ENCODE measurements around the gene SCAPER.

DNA sequence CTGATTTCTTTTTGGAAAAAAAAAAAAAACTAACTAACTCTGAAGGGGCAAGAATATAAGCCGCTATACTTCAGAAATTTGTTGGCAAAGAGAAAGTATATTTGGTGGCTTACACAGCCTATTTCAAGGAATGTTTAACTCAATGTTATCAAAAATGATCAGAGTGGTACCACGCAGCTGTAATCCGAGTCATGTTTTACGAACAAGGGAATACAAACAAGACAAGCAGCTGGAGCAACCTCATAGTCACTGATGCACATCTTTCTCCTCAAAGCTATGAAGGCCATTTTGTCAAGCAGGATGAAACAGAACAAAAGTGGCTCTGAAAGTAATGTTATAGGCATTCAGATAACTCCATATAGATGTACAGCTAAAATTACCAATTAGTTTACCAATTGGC is 81.2 kb downstream of the SCAPER start:
- TF ChIP-seq, protein P1, sequence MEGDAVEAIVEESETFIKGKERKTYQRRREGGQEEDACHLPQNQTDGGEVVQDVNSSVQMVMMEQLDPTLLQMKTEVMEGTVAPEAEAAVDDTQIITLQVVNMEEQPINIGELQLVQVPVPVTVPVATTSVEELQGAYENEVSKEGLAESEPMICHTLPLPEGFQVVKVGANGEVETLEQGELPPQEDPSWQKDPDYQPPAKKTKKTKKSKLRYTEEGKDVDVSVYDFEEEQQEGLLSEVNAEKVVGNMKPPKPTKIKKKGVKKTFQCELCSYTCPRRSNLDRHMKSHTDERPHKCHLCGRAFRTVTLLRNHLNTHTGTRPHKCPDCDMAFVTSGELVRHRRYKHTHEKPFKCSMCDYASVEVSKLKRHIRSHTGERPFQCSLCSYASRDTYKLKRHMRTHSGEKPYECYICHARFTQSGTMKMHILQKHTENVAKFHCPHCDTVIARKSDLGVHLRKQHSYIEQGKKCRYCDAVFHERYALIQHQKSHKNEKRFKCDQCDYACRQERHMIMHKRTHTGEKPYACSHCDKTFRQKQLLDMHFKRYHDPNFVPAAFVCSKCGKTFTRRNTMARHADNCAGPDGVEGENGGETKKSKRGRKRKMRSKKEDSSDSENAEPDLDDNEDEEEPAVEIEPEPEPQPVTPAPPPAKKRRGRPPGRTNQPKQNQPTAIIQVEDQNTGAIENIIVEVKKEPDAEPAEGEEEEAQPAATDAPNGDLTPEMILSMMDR (IDR thresholded peaks at IDR 0.05), result no peak
- TF ChIP-seq EZH2 (IDR thresholded peaks at IDR 0.05; ENCODE audit: borderline replicate concordance, insufficient read depth, low read depth, low read length, poor library complexity, severe bottlenecking), result no peak
